Naive thymus-derived CD4-positive, alpha-beta T cell (primary cell): ENCODE results near the gene CHST14. TPM values are rescaled to one million over a fixed set of nuclear protein-coding genes. Genes with fewer than 3 reads are reported as not detected.
A peak's percentile ranks its signal among the peaks of the same experiment; 100 is the strongest.

Source experiments
- ATAC-seq: fragments of 150-1000 bp; cut with Tn5 transposase; 2 replicates; pipeline ENCODE4 v1.10.0; 2021; ENCODE audit warnings: mild to moderate bottlenecking, moderate library complexity
- CTCF ChIA-PET: fragments of 350-600 bp; sonication (Branson Sonifier 250); formaldehyde crosslinking; loops from one replicate; lab custom pipeline; 2021; ENCODE audit warnings: antibody characterized with exemption; lab: Charles Lee
- POLR2A ChIA-PET: fragments of 350-600 bp; sonication (Branson Sonifier 250); formaldehyde crosslinking; loops from one replicate; lab custom pipeline; 2021; ENCODE audit warnings: antibody characterized with exemption, inconsistent platforms; lab: Charles Lee
- DNase-seq, 9 donors: peaks; one replicate each; pipeline versions ENCODE4 v3.0.0 to v3.0.0-alpha.2; 2020 to 2022; ENCODE audit warnings: mixed read lengths in 1 of 9
- H3K27ac ChIP-seq: one replicate; pipeline ENCODE4 v1.7.0; 2013; ENCODE audit warnings: mild to moderate bottlenecking, low read depth, low read length, moderate library complexity
- H3K27me3 ChIP-seq, 2 donors: one replicate each; pipeline ENCODE4 v1.7.0; 2013; ENCODE audit warnings: low read length in 2 of 2, mild to moderate bottlenecking in 2 of 2, moderate library complexity in 2 of 2; ENCODE audit not compliant: control insufficient read depth in 2 of 2, insufficient read depth in 2 of 2
- H3K36me3 ChIP-seq, 3 experiments: 1 replicate in 2 of 3; 2 replicates in 1 of 3; pipeline ENCODE4 v1.7.0; 2013; ENCODE audit warnings: low read length in 3 of 3, mild to moderate bottlenecking in 3 of 3, moderate library complexity in 1 of 3; ENCODE audit not compliant: insufficient read depth in 3 of 3, control insufficient read depth in 2 of 3
- H3K4me1 ChIP-seq, 2 donors: one replicate each; pipeline ENCODE4 v1.7.0; 2013; ENCODE audit warnings: low read length in 2 of 2, mild to moderate bottlenecking in 2 of 2, moderate library complexity in 1 of 2; ENCODE audit not compliant: control insufficient read depth in 2 of 2, insufficient read depth in 2 of 2
- H3K4me3 ChIP-seq: 2 replicates; pipeline ENCODE4 v1.7.0; 2013; ENCODE audit warnings: mild to moderate bottlenecking, low read length
- H3K9me3 ChIP-seq, 3 experiments: 1 replicate in 2 of 3; 2 replicates in 1 of 3; pipeline ENCODE4 v1.7.0; 2013; ENCODE audit warnings: low read length in 3 of 3; ENCODE audit not compliant: control insufficient read depth in 2 of 3
- H3K27ac Mint-ChIP-seq, 9 donors: one replicate each; pipeline ENCODE4 v1.8.0; 2020 to 2022; ENCODE audit warnings: mixed read lengths in 9 of 9, mild to moderate bottlenecking in 8 of 9, moderate library complexity in 5 of 9, inconsistent platforms in 2 of 9
- H3K27me3 Mint-ChIP-seq, 5 donors: one replicate each; pipeline ENCODE4 v1.8.0; 2021 to 2022; ENCODE audit warnings: mixed read lengths in 5 of 5, mild to moderate bottlenecking in 1 of 5
- H3K36me3 Mint-ChIP-seq, 5 donors: one replicate each; pipeline ENCODE4 v1.8.0; 2020 to 2022; ENCODE audit warnings: mixed read lengths in 5 of 5, mild to moderate bottlenecking in 3 of 5, inconsistent platforms in 1 of 5
- H3K4me1 Mint-ChIP-seq, 7 donors: one replicate each; pipeline ENCODE4 v1.8.0; 2020 to 2022; ENCODE audit warnings: mixed read lengths in 7 of 7, mild to moderate bottlenecking in 3 of 7, inconsistent platforms in 1 of 7
- H3K4me3 Mint-ChIP-seq, 10 donors: one replicate each; pipeline ENCODE4 v1.8.0; 2020 to 2022; ENCODE audit warnings: mild to moderate bottlenecking in 10 of 10, mixed read lengths in 10 of 10, moderate library complexity in 6 of 10, inconsistent platforms in 2 of 10
- H3K9me3 Mint-ChIP-seq, 11 donors: one replicate each; pipeline ENCODE4 v1.8.0; 2020 to 2022; ENCODE audit warnings: mixed read lengths in 11 of 11, mild to moderate bottlenecking in 4 of 11, inconsistent platforms in 1 of 11, moderate library complexity in 1 of 11
- intact Hi-C, 2 donors: fragments of 100-400 bp; cut with micrococcal nuclease; formaldehyde crosslinking; loops; one replicate each; pipeline ENCODE4 v1.15.1; 2023
- polyA plus RNA-seq, 2 donors: library from polyadenylated mRNA; unstranded; fragments of 300-500 nt; fragmentation: Illumina TruSeq; gene quantifications; one replicate each; pipeline ENCODE4 v1.2.3, GENCODE V29; 2021
- total RNA-seq, 6 experiments: library from RNA in 5 of 6; stranded (reverse) in 5 of 6; gene quantifications; 1 replicate in 5 of 6; 2 replicates in 1 of 6; pipeline ENCODE4 v1.2.3 and lab custom pipeline; 2021 to 2026

The CHST14 gene
- total and polyA plus RNA-seq, 7 experiments from 2014 or later: 0.83 to 12.5 (median 9.5) TPM

DNA sequence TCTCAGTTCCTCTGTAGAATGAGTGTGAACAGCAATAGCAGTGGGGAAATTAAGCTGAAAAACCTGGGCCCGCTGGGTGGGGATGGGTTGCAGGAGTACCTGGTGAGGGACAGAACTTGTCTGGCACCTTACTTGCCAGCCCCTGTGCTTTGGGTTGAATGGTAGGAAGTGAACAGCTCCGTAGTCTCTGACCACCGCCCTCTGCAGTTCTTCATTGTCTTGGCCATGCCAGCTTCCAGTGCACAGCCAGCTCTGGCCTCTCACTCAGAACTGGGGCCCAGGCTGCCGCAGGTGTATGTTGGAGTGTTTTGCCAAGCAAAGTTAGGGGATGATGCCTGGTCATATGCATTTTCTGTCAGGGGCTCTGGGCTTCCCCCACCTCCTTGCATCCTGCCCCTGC, 14.0 kb upstream of the CHST14 start:
- DNase-seq (no peak), ATAC-seq (no peak)
- Mint-ChIP-seq H3K4me1 (peaks cover 51 to 70% (median 63%) of the 10 kb centered on the region in 7 donors), H3K27me3 (no peaks in the 10 kb centered on the region), H3K4me3 (peak overlapping the region in 6 of 10 donors; percentile 29 to 95 (median 50)), H3K27ac (peak overlapping the region in 8 of 9 donors; percentile 13 to 82 (median 60)), H3K36me3 (no peaks in the 10 kb centered on the region), H3K9me3 (no peaks in the 10 kb centered on the region)
- Histone ChIP-seq H3K4me3 (no peak overlapping the region), H3K4me1 (peaks cover 39 to 63% of the 10 kb centered on the region in 2 donors), H3K27me3 (no peaks in the 10 kb centered on the region), H3K9me3 (no peaks in the 10 kb centered on the region), H3K36me3 (peaks cover 0 to 36% (median 0%) of the 10 kb centered on the region in 3 experiments), H3K27ac (peak overlapping the region; percentile 45)
- CTCF ChIA-PET: interaction anchor here (0.6 to 1.3 kb wide), 2 partner anchors 19 to 95 kb away, joined by 3 read pairs; no protein-coding TSS in a partner anchor
- POLR2A ChIA-PET: interaction anchor here (0.6 to 2.0 kb wide), 5 partner anchors 8 to 131 kb away, joined by 3 to 6 read pairs (median 3); partner anchors contain the start of gene BAHD1
- intact Hi-C loops: no loop called here

DNA sequence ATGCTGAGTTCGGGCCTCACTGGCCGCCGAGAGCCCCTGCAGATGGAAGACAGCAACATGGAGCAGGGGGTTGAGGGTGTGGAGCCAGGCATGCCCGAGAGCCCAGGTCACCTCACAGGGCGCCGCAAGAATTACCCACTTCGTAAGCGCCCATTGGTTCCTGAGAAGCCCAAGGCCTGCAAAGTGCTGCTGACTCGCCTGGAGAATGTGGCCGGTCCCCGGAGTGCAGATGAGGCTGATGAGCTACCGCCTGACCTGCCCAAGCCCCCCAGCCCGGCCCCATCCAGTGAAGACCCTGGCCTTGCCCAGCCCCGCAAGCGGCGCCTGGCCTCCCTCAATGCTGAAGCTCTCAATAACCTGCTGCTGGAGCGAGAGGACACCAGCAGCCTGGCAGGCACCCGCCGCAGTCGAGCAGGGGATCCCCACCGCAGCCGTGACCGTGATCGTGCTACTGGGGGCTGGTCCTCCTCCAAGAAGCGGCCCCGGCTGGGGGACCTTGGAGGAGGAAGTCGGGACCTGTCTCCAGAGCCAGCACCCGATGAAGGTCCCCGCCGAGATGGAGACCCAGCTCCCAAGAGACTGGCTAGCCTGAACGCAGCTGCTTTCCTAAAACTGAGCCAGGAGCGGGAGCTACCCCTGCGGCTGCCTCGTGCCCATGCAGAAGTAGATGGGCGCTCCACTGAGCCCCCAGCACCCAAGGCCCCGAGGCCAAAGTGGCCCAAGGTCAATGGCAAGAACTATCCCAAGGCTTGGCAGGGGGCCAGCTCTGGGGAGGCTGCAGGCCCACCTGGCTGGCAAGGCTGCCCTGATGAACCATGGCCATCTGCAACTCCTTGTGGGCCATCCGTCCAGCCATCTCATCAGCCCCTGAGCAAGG, 12.1 kb upstream of the CHST14 start:
- POLR2A ChIA-PET: interaction anchor here (1.0 kb wide), 1 partner anchor 8 kb away, joined by 4 read pairs; no protein-coding TSS in a partner anchor
- no peak overlapping the region for H3K4me3 ChIP-seq
- Mint-ChIP-seq H3K4me3 (no peak overlapping the region), H3K27me3 (no peaks in the 10 kb centered on the region), H3K36me3 (peaks cover 0 to 4% (median 0%) of the 10 kb centered on the region in 5 donors), H3K27ac (no peak overlapping the region), H3K9me3 (no peaks in the 10 kb centered on the region), H3K4me1 (peaks cover 33 to 50% (median 43%) of the 10 kb centered on the region in 7 donors)
- peaks cover 20 to 43% of the 10 kb centered on the region in 2 donors for H3K4me1 ChIP-seq
- peaks cover 0 to 51% (median 4%) of the 10 kb centered on the region in 3 experiments for H3K36me3 ChIP-seq
- H3K27ac ChIP-seq: no peak overlapping the region
- CTCF ChIA-PET: interaction anchor here (0.6 kb wide), 1 partner anchor 9 kb away, joined by 3 read pairs; no protein-coding TSS in a partner anchor
- H3K27me3 ChIP-seq: no peaks in the 10 kb centered on the region
- no peak for DNase-seq
- ATAC-seq: no peak
- no peaks in the 10 kb centered on the region for H3K9me3 ChIP-seq
- intact Hi-C loops: no loop called here

DNA sequence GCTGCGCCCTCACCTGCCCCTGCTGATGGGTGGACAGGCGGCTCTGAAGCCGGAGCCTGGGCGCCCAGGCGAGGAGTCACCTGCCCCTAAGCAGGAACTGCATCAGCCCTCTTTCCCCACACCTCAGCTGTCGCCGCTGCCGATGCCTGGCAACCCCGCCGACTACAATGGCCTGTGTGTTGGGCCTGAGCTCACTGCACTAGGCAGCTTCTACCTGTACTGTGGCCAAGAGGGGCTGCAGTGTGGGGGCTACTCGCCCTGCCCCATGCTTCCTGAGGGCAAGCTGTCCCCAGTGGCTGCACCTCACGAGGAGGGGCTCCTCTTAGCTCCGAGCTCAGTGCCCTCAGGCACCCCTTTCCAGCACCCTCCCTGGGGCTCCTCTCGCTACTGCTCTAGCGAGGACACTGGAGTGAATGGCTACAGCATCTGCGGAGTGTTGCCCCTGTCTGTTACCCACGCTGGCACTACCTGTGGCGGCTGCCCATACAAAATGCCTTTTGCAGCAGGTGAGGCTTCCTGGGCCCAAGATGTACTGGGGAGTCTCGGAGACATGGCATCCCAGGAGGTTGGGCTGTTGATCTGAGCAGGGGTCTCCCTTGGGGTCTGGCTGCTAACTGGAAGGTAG, 11.3 kb upstream of the CHST14 start:
- H3K9me3 Mint-ChIP-seq: no peaks in the 10 kb centered on the region
- peak overlapping the region in 1 of 9 donors; percentile 24 for H3K27ac Mint-ChIP-seq
- H3K27me3 Mint-ChIP-seq: no peaks in the 10 kb centered on the region
- H3K27me3 ChIP-seq: no peaks in the 10 kb centered on the region
- no peak overlapping the region for H3K27ac ChIP-seq
- H3K36me3 ChIP-seq: peaks cover 0 to 58% (median 5%) of the 10 kb centered on the region in 3 experiments
- peaks cover 25 to 43% (median 36%) of the 10 kb centered on the region in 7 donors for H3K4me1 Mint-ChIP-seq
- intact Hi-C loops: loop anchor here in 1 of 2 donors (10.0 kb wide), 1 partner anchor 345 kb away; the partner anchor contains the start of genes DNAJC17 and ZFYVE19
- H3K9me3 ChIP-seq: no peaks in the 10 kb centered on the region
- H3K4me3 ChIP-seq: no peak overlapping the region
- DNase-seq (no peak), ATAC-seq (no peak)
- H3K4me3 Mint-ChIP-seq: no peak overlapping the region
- CTCF ChIA-PET: no interaction called here
- POLR2A ChIA-PET: interaction anchor here (0.7 to 1.0 kb wide), 3 partner anchors 9 to 17 kb away, joined by 3 to 4 read pairs (median 4); no protein-coding TSS in a partner anchor
- H3K4me1 ChIP-seq: peaks cover 13 to 38% of the 10 kb centered on the region in 2 donors
- H3K36me3 Mint-ChIP-seq: peaks cover 0 to 9% (median 0%) of the 10 kb centered on the region in 5 donors

DNA sequence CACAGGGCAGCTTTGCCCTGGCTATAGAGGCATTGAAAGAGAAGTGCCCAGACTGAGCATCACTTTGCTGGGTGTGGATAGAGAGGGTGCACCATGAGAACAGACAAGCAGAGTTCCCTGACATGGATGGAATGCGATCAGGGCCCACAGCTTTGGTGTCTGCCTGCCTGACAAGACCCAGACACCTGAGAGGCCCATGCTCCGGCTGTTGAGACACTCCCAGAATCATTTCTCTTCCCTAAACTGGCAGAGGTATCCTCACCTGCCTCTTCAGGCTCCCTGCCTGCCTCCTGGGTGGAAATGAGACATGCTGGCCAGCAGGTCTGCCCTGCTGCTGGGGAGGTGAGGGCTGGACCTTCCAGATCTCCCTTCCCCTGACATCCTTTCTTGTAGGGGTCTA, 10.4 kb upstream of the CHST14 start:
- ChIA-PET POLR2A (interaction anchor here (0.7 to 1.0 kb wide), 2 partner anchors 10 to 18 kb away, joined by 3 to 4 read pairs; no protein-coding TSS in a partner anchor), CTCF (no interaction called here)
- H3K36me3 ChIP-seq: peaks cover 0 to 67% (median 12%) of the 10 kb centered on the region in 3 experiments
- ATAC-seq (no peak), DNase-seq (no peak)
- no peaks in the 10 kb centered on the region for H3K9me3 Mint-ChIP-seq
- no peaks in the 10 kb centered on the region for H3K27me3 Mint-ChIP-seq
- H3K36me3 Mint-ChIP-seq: peaks cover 0 to 13% (median 0%) of the 10 kb centered on the region in 5 donors
- no peak overlapping the region for H3K27ac ChIP-seq
- peak overlapping the region in 3 of 9 donors; percentile 39 to 64 (median 51) for H3K27ac Mint-ChIP-seq
- H3K4me1 Mint-ChIP-seq: peaks cover 17 to 36% (median 27%) of the 10 kb centered on the region in 7 donors
- H3K27me3 ChIP-seq: no peaks in the 10 kb centered on the region
- intact Hi-C loops: loop anchor here in 1 of 2 donors (10.0 kb wide), 1 partner anchor 344 kb away; the partner anchor contains the start of genes DNAJC17 and ZFYVE19
- H3K4me3 ChIP-seq: no peak overlapping the region
- no peak overlapping the region for H3K4me3 Mint-ChIP-seq
- H3K9me3 ChIP-seq: no peaks in the 10 kb centered on the region
- peaks cover 4 to 29% of the 10 kb centered on the region in 2 donors for H3K4me1 ChIP-seq

DNA sequence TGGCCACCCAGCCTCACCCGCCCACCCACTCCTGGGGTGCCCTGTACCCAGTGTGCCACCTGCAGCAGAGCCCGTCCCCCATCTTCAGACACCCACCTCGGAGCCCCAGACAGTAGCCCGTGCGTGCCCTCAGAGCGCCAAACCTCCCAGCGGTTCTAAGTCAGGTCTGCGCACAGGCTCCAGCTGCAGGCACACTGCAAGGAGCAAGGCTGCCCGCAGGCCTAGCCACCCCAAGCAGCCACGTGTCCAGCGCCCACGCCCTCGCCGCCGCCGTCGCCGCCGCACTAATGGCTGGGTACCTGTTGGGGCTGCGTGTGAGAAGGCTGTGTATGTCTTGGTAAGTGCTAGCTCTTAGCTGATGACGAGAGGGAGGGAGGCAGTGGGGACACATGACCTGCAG, 8.8 kb upstream of the CHST14 start:
- Histone ChIP-seq H3K4me3 (no peak overlapping the region), H3K27me3 (no peaks in the 10 kb centered on the region), H3K9me3 (no peaks in the 10 kb centered on the region), H3K4me1 (peaks cover 0 to 19% of the 10 kb centered on the region in 2 donors), H3K36me3 (peaks cover 0 to 82% (median 19%) of the 10 kb centered on the region in 3 experiments), H3K27ac (no peak overlapping the region)
- ATAC-seq (no peak), DNase-seq (no peak)
- Mint-ChIP-seq H3K9me3 (no peaks in the 10 kb centered on the region), H3K4me1 (peaks cover 13 to 32% (median 23%) of the 10 kb centered on the region in 7 donors), H3K36me3 (peaks cover 0 to 22% (median 0%) of the 10 kb centered on the region in 5 donors), H3K27me3 (no peaks in the 10 kb centered on the region), H3K27ac (peak overlapping the region in 1 of 9 donors; percentile 14), H3K4me3 (no peak overlapping the region)
- intact Hi-C loops: loop anchor here in 1 of 2 donors (10.0 kb wide), 1 partner anchor 343 kb away; the partner anchor contains the start of genes DNAJC17 and ZFYVE19
- ChIA-PET CTCF (no interaction called here), POLR2A (interaction anchor here (3.3 kb wide), 1 partner anchor 9 kb away, joined by 17 read pairs; no protein-coding TSS in a partner anchor)

DNA sequence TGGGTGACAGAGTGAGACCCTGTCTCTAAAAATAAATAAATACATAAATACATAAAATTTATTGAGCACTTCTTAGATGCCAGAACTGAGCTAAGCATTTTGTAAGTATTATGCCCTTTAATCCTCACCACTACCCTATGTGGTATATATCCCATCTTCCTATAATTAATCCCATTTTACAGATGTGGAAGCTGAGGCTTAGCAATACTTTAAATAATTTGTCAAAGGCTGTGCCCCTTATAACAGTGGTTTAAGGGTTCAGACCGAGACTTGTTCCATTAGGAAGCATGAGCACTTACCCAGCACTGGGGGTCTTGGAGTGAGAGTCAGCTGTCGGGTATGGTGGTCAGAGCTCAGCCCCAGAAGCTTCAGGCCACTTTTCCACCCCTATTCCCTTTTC, 7.5 kb upstream of the CHST14 start:
- H3K36me3 ChIP-seq: peaks cover 0 to 79% (median 19%) of the 10 kb centered on the region in 3 experiments
- CTCF ChIA-PET: interaction anchor here (0.8 to 1.2 kb wide), 3 partner anchors 9 to 189 kb away, joined by 3 to 4 read pairs (median 4); no protein-coding TSS in a partner anchor
- ATAC-seq (no peak), DNase-seq (no peak)
- no peaks in the 10 kb centered on the region for H3K27me3 ChIP-seq
- no peak overlapping the region for H3K27ac ChIP-seq
- intact Hi-C loops: loop anchor here in 1 of 2 donors (10.0 kb wide), 1 partner anchor 342 kb away; the partner anchor contains the start of genes DNAJC17 and ZFYVE19
- no peaks in the 10 kb centered on the region for H3K9me3 ChIP-seq
- no peak overlapping the region for H3K4me3 ChIP-seq
- no peaks in the 10 kb centered on the region for H3K9me3 Mint-ChIP-seq
- no peak overlapping the region for H3K4me3 Mint-ChIP-seq
- POLR2A ChIA-PET: interaction anchor here (1.1 to 3.3 kb wide), 2 partner anchors 10 to 13 kb away, joined by 4 to 17 read pairs; no protein-coding TSS in a partner anchor
- no peak overlapping the region for H3K27ac Mint-ChIP-seq
- no peaks in the 10 kb centered on the region for H3K27me3 Mint-ChIP-seq
- peaks cover 0 to 22% (median 0%) of the 10 kb centered on the region in 5 donors for H3K36me3 Mint-ChIP-seq
- H3K4me1 Mint-ChIP-seq: peaks cover 9 to 29% (median 17%) of the 10 kb centered on the region in 7 donors
- H3K4me1 ChIP-seq: peaks cover 0 to 17% of the 10 kb centered on the region in 2 donors
